Measurements from ENCODE around the gene METTL24. TPM values are rescaled to one million over a fixed set of nuclear protein-coding genes. Genes with fewer than 3 reads are reported as not detected.

Gene METTL24
- total and polyA plus RNA-seq, 2 experiments from 2014 or later: 4.3 to 7.7 TPM

- no peak for TF ChIP-seq CTCF (IDR thresholded peaks at IDR 0.05; ENCODE audit: low read depth, low read length)
- H3K4me1 ChIP-seq (ENCODE audit: low read depth): peaks cover 58% of the 10 kb centered on the region
- no peak overlapping the region for H3K4me3 ChIP-seq
- no peaks in the 10 kb centered on the region for H3K36me3 ChIP-seq
- no peak overlapping the region for H3K27ac ChIP-seq
- H3K27me3 ChIP-seq: no peaks in the 10 kb centered on the region
- no peaks in the 10 kb centered on the region for H3K9me3 ChIP-seq (ENCODE audit: low read depth)
- DNase-seq (ENCODE audit: low read depth in 1 of 2, low spot score in 1 of 2): no peak
These were observed 32.1 kb downstream of the METTL24 start for GRCh38 chr6:110326057-110326456.

GRCh38 chr6:110325197-110325596 is 33.0 kb downstream of the METTL24 start:
- Histone ChIP-seq H3K36me3 (no peaks in the 10 kb centered on the region), H3K27ac (no peak overlapping the region), H3K9me3 (ENCODE audit: low read depth) (no peaks in the 10 kb centered on the region), H3K4me3 (no peak overlapping the region), H3K27me3 (no peaks in the 10 kb centered on the region), H3K4me1 (ENCODE audit: low read depth) (peaks cover 53% of the 10 kb centered on the region)
- peak in 1 of 2 donors; percentile 81 for DNase-seq (ENCODE audit: low read depth in 1 of 2, low spot score in 1 of 2)
- TF ChIP-seq CTCF (IDR thresholded peaks at IDR 0.05; ENCODE audit: low read depth, low read length): no peak

GRCh38 chr6:110324548-110324947 is 33.6 kb downstream of the METTL24 start:
- H3K4me3 ChIP-seq: no peak overlapping the region
- no peak for DNase-seq (ENCODE audit: low read depth in 1 of 2, low spot score in 1 of 2)
- H3K36me3 ChIP-seq: no peaks in the 10 kb centered on the region
- no peak for TF ChIP-seq CTCF (IDR thresholded peaks at IDR 0.05; ENCODE audit: low read depth, low read length)
- H3K27ac ChIP-seq: no peak overlapping the region
- H3K4me1 ChIP-seq (ENCODE audit: low read depth): peaks cover 46% of the 10 kb centered on the region
- H3K27me3 ChIP-seq: no peaks in the 10 kb centered on the region
- H3K9me3 ChIP-seq (ENCODE audit: low read depth): no peaks in the 10 kb centered on the region

GRCh38 chr6:110323258-110323657 is 34.9 kb downstream of the METTL24 start:
- no peak for DNase-seq (ENCODE audit: low read depth in 1 of 2, low spot score in 1 of 2)
- no peak for TF ChIP-seq CTCF (IDR thresholded peaks at IDR 0.05; ENCODE audit: low read depth, low read length)
- Histone ChIP-seq H3K4me3 (no peak overlapping the region), H3K27ac (peak overlapping the region; percentile 94), H3K4me1 (ENCODE audit: low read depth) (peaks cover 36% of the 10 kb centered on the region), H3K36me3 (no peaks in the 10 kb centered on the region), H3K27me3 (no peaks in the 10 kb centered on the region), H3K9me3 (ENCODE audit: low read depth) (no peaks in the 10 kb centered on the region)

- Histone ChIP-seq H3K27me3 (no peaks in the 10 kb centered on the region), H3K9me3 (ENCODE audit: low read depth) (no peaks in the 10 kb centered on the region), H3K4me1 (ENCODE audit: low read depth) (peaks cover 32% of the 10 kb centered on the region), H3K36me3 (no peaks in the 10 kb centered on the region), H3K27ac (peak overlapping the region; percentile 94), H3K4me3 (no peak overlapping the region)
- no peak for TF ChIP-seq CTCF (IDR thresholded peaks at IDR 0.05; ENCODE audit: low read depth, low read length)
- DNase-seq (ENCODE audit: low read depth in 1 of 2, low spot score in 1 of 2): peak in 1 of 2 donors; percentile 66
These were observed 35.3 kb downstream of the METTL24 start for GRCh38 chr6:110322874-110323242.
